Ishikawa (cell line): Measurements from ENCODE around the gene RCE1.

Experiments
- CREB1 ChIP-seq: IDR thresholded peaks from 2 replicates; pipeline ENCODE4 v1.6.1; 2012; ENCODE audit warnings: low read depth
- EP300 ChIP-seq: IDR thresholded peaks from 2 replicates; pipeline ENCODE4 v1.6.1; 2012; ENCODE audit warnings: borderline replicate concordance
- MAX ChIP-seq: IDR thresholded peaks from 2 replicates; pipeline ENCODE4 v1.6.1; 2012
- NFIC ChIP-seq: IDR thresholded peaks from 2 replicates; pipeline ENCODE4 v1.6.1; 2012
- RAD21 ChIP-seq: IDR thresholded peaks from 2 replicates; pipeline ENCODE4 v1.6.1; 2012; ENCODE audit warnings: low read depth
- TAF1 ChIP-seq: IDR thresholded peaks from 2 replicates; pipeline ENCODE4 v1.6.1; 2012; ENCODE audit warnings: low read depth, mild to moderate bottlenecking
- TEAD4 ChIP-seq: IDR thresholded peaks from 2 replicates; pipeline ENCODE4 v1.6.1; 2012
- YY1 ChIP-seq: IDR thresholded peaks from 2 replicates; pipeline ENCODE4 v1.6.1; 2012; ENCODE audit warnings: low read depth
- ZBTB7A ChIP-seq: IDR thresholded peaks from 2 replicates; pipeline ENCODE4 v1.6.1; 2012; ENCODE audit warnings: low read depth

DNA sequence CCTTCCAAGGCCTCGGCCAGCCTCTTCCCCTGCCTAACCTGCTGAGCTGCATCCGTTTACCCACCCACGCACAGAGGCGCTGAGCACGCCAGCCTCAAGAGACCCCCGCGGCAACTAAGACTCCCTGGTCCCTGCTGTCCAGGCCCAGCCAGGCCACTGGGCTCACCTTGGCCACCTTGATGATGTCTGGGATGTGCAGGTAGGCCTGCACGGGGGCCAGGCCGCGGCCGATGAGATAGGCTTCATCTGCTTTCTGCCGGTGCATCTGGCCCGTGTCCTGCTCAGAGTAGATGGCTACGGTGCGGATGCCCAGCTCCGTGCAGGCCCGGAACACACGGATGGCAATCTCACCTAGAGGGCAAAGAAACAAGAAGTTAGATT lies 28.3 kb downstream of the RCE1 start:
- TF ChIP-seq RAD21: no peak
- no peak for TF ChIP-seq ZBTB7A
- no peak for TF ChIP-seq CREB1
- TF ChIP-seq EP300: no peak
- no peak for TF ChIP-seq YY1
- TF ChIP-seq NFIC: no peak
- TF ChIP-seq TAF1: no peak
- TF ChIP-seq TEAD4: no peak
- no peak for TF ChIP-seq MAX
